Stimulated activated CD8-positive, alpha-beta memory T cell treated with anti-CD3 and anti-CD28 coated beads, Interleukin-7, amount 100 ng/mL, for 1 hour (primary cell): ENCODE results near the gene RTP3.
"Not testable (repeated sequence)": the region's sequence is repeated elsewhere in the genome, so short reads cannot be mapped to it uniquely, and the experiment has no call there.

Experiments
- DNase-seq, 2 donors: peaks; one replicate each; pipeline ENCODE4 v3.0.0-alpha.2; 2020; ENCODE audit warnings: low read depth in 2 of 2

The RTP3 gene

GRCh38 chr3:46546896-46547440 is 49.2 kb downstream of the RTP3 start:
- no peak for DNase-seq

- DNase-seq = not testable (repeated sequence)
Measured at GRCh38 chr3:46548611-46549010, 50.8 kb downstream of the RTP3 start.

- DNase-seq = no peak
Measured at GRCh38 chr3:46549408-46549904, 51.7 kb downstream of the RTP3 start.

- no peak for DNase-seq
Measured at GRCh38 chr3:46549989-46550388, 52.2 kb downstream of the RTP3 start.
